GM21515 (cell line): Measurements from ENCODE around the gene GGT6.

Source experiments
- ATAC-seq: cut with Tn5 transposase; IDR thresholded peaks from one replicate; pipeline ENCODE4 v1.9.1; 2021; ENCODE audit not compliant: unreplicated experiment

The GGT6 gene

DNA sequence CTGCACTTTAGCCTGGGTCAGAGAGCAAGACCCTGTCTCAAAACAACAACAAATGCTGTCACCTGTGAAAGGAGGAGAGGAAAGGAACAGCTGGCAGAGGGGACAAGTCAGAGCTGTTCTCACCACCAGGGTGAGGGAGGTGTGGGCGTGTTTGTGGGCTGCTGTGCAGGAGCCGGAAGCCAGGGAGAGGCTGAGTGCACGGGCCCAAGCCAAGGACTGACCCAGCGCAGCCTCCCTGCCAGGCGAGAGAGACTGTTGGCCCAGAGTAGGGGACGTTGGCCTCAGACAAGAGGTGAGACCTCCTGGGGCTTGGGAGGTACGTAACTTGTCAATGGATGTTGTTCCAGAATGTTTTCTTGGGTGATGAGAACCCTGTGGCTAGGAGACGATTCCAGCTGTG lies 51.0 kb downstream of the GGT6 start:
- ATAC-seq = no peak

DNA sequence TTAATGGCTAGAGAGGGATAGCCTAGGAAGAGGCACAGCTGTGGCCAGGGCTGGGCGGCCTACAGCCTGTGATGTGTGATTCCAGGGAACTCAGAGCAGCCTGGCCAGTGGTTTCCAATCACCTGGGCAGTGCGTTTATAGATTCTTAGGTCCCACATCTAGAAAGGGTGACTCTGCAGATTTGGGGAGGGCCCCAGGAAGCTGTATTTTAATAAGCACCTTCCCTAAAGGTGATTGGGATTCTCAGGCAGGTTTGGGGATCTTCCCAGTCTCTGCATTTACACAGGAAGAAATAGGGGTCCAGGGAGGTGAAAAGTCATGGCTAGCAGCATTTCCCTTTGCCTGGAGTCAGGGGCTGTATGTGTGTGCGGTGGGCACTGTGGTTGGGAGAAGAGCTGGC lies 52.2 kb downstream of the GGT6 start:
- ATAC-seq = no peak

DNA sequence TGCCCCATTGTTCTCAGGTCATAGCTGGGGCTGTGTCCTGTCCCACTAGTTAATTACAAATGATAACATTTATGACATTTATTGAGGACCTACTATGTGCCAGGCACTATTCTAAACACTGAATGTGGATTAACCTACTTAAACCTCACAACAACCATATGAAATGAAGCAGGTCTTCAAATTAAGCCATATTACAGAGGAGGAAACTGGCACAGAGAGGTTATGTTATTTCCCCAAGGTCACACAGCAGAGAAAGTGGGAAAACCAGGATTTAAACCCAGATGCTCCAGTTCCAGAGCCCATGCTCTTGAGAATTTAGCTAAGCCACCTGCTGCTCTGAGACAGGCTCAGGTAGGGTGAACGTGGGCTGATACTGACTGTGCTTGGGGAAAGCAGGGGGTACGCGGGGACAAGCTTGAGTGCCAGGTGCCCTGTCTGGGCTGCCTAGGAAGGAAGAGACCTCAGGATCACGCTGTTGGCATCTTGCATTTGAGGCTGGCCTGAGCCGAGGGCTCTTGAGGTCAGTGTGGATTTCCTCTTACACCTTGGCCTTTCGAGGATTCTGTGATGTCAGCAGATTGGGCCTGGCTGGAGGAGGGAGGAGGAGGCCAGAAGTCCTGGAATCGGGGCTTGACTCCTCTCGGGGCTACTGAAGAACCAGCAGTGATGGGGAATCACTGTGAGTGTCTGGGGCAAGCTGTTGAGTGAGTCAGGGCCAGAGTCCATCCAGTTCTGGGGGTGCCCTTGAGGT lies 52.8 kb downstream of the GGT6 start:
- no peak for ATAC-seq
